Eye (tissue), 1 donor: Measurements from ENCODE around the gene FOXP2.
"Not testable (repeated sequence)": the region's sequence is repeated elsewhere in the genome, so short reads cannot be mapped to it uniquely, and the experiment has no call there.

Source experiments
- DNase-seq: peaks from one replicate; pipeline ENCODE4 v3.0.0-alpha.2; 2015

The FOXP2 gene

DNA sequence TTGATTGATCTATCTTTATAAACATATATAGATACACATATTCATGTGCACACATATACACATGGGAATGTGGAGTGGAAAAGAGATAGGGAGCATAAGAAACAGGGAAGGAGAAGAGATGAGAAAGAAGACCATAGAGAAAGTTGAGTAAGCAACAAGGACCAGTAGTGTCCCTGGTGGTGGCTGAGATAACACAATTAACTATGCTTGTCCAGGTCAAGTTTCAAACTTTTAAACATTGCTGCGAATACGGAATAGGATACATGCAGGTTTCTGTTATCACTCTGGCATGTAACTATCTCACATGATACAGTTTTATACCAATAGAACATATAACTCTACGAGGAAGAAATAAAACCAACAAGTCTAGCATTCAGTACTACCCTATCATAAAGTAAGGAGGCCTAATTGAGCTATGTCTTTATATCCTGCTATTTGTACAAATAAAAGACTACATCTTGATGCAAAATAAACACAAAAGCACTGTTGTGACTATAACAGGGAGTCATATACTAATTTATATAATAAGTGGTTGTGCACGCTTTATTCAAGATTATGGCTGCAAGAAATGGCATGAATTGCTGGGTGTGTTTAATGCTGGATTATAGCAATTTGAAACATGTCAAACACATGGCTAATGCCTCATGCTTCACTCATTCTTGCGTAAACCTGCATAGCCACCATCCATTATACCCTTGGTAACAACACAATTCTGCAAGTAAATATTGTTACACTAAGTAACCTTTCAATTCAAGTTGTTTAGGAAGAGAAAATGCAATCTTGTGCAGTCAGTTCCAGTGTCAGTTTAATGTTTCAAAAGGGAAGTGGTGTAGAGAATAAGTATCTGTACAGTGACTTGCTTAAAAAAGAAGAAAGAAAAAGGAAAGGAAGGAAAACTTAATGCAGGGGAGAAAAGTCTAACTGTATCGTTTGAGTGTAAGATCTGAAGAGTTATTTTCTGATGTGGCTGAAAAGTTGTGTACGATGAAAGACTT, 8.2 kb downstream of the FOXP2 start:
- DNase-seq: peak; percentile 68

GRCh38 chr7:114426382-114426781, 11.8 kb downstream of the FOXP2 start:
- no peak for DNase-seq

DNA sequence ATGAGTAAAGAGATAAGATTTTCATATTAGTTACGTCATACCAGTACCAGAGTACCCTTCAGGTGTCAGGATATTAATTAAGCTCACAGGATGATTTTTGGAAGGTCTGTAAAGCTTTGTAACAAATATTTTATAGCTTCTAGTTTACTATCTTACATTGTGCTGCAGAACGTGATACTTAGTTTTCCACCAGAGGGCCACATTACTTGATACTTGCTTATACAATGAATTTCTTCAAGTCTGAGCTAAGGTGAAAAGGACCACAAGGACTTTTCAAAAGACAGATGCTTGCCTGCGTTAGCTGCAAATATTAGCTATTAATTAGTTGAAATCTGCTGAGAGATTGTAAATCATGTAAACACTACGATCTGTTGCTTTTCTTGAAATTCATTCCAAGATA, 12.2 kb downstream of the FOXP2 start:
- peak; percentile 68 for DNase-seq

DNA sequence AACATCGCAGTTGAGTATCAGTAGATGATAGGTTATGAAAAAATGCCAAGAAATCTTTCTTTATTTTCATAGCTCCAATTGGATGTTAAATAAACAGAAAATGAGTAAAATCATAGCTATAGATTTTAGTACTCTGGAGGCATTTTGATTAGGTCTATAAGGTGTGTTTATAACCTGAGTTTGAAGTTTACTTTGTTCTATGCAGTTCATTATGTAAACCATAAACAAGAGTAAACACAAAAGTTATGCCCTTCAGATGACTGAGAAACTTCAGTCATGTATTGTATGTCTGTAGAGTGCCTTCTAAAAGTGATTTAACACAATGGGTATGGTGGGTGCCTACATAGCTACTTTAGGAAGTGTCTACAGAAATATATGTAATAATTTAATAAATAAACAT, 13.6 kb downstream of the FOXP2 start:
- no peak for DNase-seq

- no peak for DNase-seq
Measured at GRCh38 chr7:114431189-114431588, 16.6 kb downstream of the FOXP2 start.

GRCh38 chr7:114432061-114432460, 17.4 kb downstream of the FOXP2 start:
- no peak for DNase-seq

DNA sequence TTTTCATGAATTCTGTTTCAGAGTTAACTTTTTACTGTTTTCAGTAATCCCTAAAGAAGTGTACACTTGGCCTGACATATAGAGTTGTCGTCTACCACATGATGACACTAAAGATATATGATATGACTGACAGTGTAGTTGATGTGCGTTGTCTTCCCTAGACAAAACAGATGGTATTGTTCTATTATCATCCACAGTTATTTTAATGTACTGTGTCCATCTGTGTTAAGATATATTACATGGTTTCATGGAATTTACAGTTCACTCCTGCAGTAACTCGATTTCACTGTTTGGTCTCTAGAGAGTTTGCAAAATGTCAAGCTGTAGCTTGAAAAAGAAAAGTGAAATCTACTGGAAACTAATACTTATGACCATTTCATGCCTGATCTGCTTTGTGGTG, 18.1 kb downstream of the FOXP2 start:
- peak; percentile 68 for DNase-seq

DNA sequence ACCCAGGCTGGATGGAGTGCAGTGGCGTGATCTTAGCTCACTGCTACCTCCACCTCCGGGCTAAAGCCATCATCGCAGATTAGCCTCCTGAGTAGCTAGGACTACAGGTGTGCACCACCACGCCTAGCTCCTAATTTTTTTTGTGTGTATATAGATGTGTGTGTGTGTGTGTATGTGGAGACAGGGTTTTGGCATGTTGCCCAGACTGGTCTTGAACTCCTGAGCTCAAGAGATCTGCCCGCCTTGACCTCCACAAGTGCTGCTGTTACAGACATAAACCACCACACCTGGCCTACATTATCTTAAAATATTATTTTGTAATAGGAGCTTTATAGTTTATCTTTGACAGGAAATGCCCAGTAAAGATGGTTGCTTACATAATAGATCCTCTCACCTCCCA, 25.0 kb downstream of the FOXP2 start:
- no peak for DNase-seq

- not testable (repeated sequence) for DNase-seq
Measured at GRCh38 chr7:114440927-114441326, 26.3 kb downstream of the FOXP2 start.

DNA sequence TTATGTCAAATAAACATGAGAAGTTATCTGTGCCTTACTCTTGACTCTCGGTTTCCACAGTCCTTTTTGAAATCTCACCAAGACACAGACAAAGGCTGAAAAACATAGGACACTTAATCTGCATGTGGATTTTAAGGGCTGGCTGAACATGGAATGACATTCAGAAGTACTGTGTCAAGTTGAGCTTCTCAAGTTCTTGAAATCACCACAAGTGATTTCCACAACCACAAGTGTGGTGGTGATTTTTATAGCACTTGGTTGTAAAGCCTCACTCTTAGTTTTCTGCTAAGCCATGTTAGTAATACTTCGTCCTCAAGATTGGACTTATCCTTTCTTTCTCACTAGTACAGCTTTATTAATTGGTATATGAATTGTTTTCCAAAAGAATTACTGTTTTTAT, 29.6 kb downstream of the FOXP2 start:
- DNase-seq: no peak

GRCh38 chr7:114450431-114450830, 35.8 kb downstream of the FOXP2 start:
- no peak for DNase-seq

DNA sequence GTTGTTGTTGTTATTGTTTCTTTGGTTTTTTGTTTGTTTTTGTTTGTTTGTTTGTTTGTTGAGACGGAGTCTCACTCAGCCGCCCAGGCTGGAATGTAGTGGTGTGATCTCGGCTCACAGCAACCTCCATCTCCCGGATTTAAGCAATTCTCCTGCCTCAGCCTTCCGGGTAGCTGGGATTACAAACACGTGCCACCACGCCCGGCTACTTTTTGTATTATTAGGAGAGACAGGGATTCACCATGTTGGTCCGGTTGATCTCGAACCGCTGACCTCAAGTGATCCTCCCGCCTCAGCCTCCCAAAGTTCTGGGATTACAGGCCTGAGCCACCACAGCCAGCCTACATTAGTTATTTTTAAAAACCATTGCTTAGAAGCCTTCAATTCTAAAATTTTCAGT, 45.0 kb downstream of the FOXP2 start:
- DNase-seq: no peak

- no peak for DNase-seq
Measured at GRCh38 chr7:114460021-114460420, 45.4 kb downstream of the FOXP2 start.

DNA sequence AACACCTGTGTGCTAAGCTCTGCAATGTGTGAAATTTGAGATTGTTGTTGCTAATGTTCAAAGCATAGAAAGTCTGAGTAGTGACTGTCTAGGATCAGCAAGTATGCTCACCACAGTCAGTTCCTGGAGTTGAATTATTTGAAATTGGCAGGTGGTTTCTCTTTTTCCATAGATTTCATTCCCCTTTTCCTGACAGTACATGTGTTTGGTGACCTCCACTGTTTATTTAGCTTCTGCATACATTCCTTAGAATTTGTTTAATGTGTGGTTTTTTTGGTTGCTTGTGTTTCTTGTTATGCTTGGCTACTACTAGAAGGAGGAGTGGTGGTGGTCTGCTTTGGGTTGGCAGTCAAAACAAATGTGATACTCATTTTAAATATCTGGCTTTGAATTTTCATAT, 52.3 kb downstream of the FOXP2 start:
- DNase-seq: peak; percentile 49

DNA sequence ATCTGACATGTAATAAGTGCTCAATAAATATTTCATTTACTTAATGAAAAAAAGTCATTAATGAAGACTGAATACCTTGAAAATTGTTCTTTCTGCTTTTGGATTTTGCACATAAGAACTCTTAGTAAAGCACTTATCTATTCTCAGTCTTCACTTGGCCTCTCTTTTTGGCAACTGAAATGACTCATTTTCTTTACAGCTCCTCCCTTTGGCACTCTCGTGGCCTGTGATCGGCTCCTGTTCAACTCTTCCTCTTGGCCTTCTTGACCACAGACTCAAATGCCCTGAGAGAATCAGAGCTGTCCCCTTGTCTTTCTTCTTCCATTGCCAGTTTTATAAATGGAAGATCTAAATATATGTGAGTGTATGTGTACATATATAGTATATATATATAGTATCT, 54.2 kb downstream of the FOXP2 start:
- no peak for DNase-seq

DNA sequence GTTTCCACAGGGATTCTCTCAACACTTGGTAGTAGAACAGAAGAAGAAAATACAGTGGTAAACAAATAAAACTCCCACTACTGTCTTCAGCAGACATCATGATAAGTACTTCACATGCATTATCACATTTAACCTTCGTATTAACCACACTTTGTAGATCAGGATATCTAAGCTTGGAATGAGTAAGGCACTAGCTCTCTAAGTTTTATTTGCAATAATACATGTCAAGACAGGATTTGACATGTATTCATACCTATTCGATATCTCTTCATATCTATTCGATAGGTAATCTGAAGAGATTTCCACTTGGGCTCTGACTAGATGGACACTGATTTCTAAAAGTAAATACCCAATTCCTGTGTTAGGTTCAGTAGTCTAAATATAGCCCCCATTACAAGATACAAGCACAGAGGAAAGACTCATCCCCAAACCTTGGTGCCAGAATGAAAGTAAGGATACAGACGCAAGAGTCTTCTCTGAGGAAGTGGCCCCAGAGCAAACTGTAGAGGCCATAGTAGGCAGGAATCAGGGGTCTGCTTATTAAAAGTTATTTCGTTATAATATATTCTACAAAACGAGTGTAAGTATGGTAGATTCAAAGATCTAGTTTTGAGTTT, 58.4 kb downstream of the FOXP2 start:
- no peak for DNase-seq

DNA sequence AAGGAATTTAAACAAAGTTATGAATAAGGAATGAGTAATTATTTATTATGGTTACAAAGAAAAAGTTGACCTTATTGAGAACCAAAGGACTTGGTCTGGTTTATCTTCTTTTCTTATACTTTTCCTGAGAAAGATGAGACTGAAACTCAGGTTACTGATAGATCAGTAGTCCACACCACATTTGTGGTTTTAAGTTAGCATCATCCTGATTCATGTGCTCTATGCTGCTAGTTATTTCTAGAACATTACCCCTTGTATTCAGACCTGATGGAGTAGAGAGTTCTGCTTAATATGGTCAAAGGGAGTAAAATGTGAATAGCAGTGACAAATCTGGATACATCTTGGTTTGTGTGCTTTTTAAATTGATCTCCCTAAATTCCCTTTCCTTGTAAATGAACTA, 63.8 kb downstream of the FOXP2 start:
- no peak for DNase-seq

GRCh38 chr7:114481999-114482398, 67.4 kb downstream of the FOXP2 start:
- DNase-seq: no peak

DNA sequence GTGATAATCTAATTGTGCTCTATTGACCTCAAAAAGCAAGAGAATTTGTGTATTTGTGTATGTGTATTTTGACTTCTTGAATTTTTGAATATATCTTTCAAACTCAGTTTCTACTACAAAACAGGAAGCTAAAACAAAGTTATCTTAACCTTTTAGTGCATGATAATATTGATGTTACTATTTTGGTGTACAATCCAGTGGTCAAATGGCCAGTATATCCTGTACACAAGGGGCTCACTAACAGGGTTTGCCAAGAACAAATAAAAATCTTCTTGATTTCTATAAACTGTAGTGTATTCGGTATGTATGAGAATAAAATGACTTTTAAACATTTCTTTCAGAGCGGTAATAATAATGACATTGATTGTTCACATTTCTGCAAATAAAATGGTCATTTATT, 69.6 kb downstream of the FOXP2 start:
- DNase-seq: no peak

GRCh38 chr7:114487174-114487573, 72.6 kb downstream of the FOXP2 start:
- no peak for DNase-seq

GRCh38 chr7:114488696-114489095, 74.1 kb downstream of the FOXP2 start:
- no peak for DNase-seq

- DNase-seq: not testable (repeated sequence)
Measured at GRCh38 chr7:114497491-114497890, 82.9 kb downstream of the FOXP2 start.

GRCh38 chr7:114502454-114503254, 88.0 kb downstream of the FOXP2 start:
- peak; percentile 72 for DNase-seq
